ENCODE results near the gene UTP18. TPM values are rescaled to one million over a fixed set of nuclear protein-coding genes. Genes with fewer than 3 reads are reported as not detected.
"Not testable (repeated sequence)": the region's sequence is repeated elsewhere in the genome, so short reads cannot be mapped to it uniquely, and the experiment has no call there.

UTP18 gene
- polyA plus RNA-seq, 1 donor = 26.2 TPM

DNA sequence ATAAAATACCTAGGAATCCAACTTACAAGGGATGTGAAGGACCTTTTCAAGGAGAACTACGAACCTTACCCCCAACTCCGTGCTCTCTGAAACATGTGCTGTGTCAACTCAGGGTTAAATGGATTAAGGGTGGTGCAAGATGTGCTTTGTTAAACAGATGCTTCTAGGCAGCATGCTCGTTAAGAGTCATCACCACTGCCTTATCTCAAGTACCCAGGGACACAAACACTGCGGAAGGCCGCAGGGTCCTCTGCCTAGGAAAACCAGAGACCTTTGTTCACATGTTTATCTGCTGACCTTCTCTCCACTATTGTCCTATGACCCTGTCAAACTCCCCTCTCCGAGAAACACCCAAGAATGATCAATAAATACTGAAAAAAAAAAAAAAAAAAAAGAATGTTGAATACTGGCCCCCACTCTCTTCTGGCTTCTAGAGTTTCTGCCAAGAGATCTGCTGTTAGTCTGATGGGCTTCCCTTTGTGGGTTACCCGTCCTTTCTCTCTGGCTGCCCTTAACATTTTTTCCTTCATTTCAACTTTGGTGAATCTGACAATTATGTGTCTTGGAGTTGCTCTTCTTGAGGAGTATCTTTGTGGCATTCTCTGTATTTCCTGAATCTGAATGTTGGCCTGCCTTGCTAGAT, 70.6 kb downstream of the UTP18 start:
- DNase-seq (ENCODE audit: low read depth) = not testable (repeated sequence)

DNA sequence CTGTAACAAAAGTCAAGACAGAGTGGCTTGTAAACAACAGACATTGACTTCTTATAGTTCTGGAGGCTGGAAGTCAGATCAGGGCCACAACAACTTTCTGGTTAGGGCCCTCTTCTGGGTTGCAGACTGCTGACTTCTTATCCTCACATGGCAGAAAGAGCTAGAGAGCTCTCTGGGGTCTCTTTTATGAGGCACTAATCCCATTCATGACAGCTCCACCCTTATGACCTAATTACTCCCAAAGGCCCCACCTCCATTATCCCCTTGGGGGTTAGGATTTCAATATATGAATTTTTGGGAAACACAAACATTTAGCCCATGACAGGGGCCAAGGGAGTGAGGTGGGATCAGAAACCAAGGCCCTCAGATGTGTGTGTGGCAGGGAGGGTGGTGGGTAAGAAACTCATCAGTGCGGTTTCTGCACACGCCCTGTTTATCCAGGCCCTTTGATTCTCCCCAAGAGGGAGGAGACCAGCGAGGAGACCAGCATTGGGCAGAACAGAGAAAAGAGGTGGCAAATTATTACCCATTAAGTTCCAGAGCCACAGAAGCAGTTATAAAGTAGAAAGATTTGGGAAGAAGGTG, 74.8 kb downstream of the UTP18 start:
- DNase-seq (ENCODE audit: low read depth) = no peak

DNA sequence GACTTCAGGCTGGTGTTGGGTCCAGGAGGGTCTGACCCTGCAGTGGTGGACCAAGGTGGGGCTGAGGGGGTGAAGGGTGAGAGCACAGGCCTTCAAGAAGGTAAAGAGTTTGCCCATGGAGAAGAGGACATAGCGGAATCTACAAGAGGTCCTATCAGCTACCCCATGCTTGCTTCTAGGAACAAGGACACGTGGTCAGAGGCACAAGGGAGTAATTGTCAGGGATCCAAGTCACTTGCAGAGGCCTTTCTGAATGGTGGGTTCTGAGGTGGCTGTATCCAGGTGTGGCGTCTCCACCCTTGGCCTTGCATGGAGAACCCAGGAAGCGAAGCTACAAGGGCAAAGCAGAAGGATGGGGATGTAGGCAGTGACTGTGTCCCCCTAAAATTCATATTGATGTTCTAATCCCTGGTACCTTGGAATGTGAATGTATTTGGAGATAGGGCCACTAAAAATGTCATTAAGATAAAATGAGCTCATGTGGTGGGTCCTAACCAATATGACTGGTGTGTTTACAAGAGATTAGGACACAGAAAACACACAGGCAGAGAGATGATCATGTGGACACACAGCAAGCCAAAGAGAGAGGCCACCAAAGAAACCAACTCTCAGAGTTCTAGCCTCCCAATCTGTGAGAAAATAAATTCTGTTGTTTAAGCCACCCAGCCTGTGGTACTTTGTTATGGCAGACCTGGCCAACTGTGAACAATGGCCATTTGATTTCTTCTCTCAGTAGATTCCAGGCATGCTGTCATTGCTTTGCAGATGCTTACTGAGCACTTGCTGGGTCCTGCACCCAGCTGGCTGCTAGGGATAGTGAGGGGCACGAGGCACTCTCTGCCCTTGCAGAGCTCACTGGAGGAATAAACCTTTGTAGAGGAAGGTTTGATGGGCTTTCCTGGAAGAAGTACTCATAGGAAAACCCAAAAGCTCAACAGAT, 75.8 kb downstream of the UTP18 start:
- DNase-seq (ENCODE audit: low read depth) = no peak

DNA sequence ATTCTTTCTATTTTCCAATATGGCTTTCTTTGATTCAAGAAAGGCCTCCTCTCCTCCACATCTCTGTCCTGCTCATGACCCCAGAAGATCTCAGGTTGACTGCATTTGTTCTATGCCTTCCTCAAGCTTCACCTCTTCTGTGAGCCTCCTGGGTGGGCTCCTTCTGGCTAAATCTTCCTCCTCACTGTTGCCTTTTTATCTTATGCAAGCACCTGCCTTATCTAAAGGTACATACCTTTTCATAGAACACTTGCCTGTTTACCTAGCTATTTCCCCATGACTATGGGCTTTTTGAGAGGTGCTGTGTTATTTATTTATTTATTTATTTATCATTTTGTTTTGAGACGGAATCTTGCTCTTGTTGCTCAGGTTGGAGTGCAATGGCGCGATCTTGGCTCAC, 81.1 kb downstream of the UTP18 start:
- no peak for DNase-seq (ENCODE audit: low read depth)

GRCh38 chr17:51342257-51342656, 81.9 kb downstream of the UTP18 start:
- no peak for DNase-seq (ENCODE audit: low read depth)

GRCh38 chr17:51344532-51344931, 84.2 kb downstream of the UTP18 start:
- no peak for DNase-seq (ENCODE audit: low read depth)

DNA sequence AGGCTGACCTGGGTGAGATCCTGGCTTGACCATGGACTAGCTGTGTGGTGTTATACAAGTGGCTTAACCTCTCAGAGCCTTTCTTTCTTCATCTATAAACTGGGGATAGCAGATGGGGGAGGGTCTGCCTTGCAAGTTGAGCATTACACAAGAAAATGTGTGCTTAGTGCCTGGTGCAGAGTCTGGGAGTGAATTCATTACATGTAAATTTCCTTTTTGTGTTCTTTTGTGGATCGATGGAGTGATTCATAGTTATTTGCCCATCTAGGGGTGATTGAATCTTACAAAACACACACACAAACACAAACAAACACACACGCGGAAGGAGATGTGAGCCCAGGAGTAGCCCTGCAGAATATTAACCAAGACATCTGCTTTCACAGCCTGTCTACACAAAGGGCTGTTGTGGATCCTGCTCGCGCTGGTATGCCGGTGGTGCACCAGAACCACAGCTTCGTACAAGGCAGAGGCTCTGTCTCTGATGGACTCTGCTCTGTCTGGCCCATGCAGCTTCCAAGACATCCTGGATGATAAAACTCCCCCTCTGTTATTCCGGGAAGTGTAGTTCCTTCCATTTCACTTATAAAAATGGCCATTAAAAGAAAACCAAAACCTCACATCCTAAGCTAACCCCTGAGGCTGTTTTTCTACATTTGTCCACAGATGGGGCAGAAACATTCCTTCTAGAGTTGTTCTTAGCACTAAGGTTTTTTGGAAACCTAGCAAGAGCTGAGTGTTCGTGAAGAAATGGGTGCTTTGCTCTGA, 86.1 kb downstream of the UTP18 start:
- DNase-seq (ENCODE audit: low read depth) = no peak

Other genes starting within 250 kb of the UTP18 start
- 71.8 TPM for gene SPAG9, start 139.7 kb upstream of the UTP18 start, polyA plus RNA-seq (ENCODE audit: insufficient read length)
- 45.9 TPM for gene NME1, start 107.0 kb upstream of the UTP18 start, polyA plus RNA-seq (ENCODE audit: insufficient read length)
- 386 TPM for gene NME2, start 94.1 kb upstream of the UTP18 start, polyA plus RNA-seq (ENCODE audit: insufficient read length)
- gene MBTD1, start 497 bp upstream of the UTP18 start, polyA plus RNA-seq (ENCODE audit: insufficient read length) = 22.3 TPM

All from forelimb muscle (tissue), 1 donor.